Activated naive CD8-positive, alpha-beta T cell (primary cell): Measurements from ENCODE around the gene LIN28B.

ENCODE experiments used
- H3K27ac Mint-ChIP-seq: one replicate; pipeline ENCODE4 v1.8.0; 2021; ENCODE audit warnings: mixed read lengths
- H3K27me3 Mint-ChIP-seq: one replicate; pipeline ENCODE4 v1.8.0; 2021; ENCODE audit warnings: mixed read lengths
- H3K36me3 Mint-ChIP-seq: one replicate; pipeline ENCODE4 v1.8.0; 2021; ENCODE audit warnings: mixed read lengths
- H3K4me1 Mint-ChIP-seq: one replicate; pipeline ENCODE4 v1.8.0; 2021; ENCODE audit warnings: low read depth, mixed read lengths
- H3K4me3 Mint-ChIP-seq: one replicate; pipeline ENCODE4 v1.8.0; 2021; ENCODE audit warnings: mild to moderate bottlenecking, mixed read lengths
- H3K9me3 Mint-ChIP-seq: one replicate; pipeline ENCODE4 v1.8.0; 2021; ENCODE audit warnings: low read depth, mixed read lengths

The LIN28B gene

GRCh38 chr6:105019285-105019684 lies 62.4 kb downstream of the LIN28B start:
- peaks cover 8% of the 10 kb centered on the region for H3K27me3 Mint-ChIP-seq
- no peaks in the 10 kb centered on the region for H3K9me3 Mint-ChIP-seq
- H3K4me3 Mint-ChIP-seq, result no peak overlapping the region

GRCh38 chr6:105021399-105021798 lies 64.5 kb downstream of the LIN28B start:
- no peaks in the 10 kb centered on the region for H3K4me1 Mint-ChIP-seq
- H3K36me3 Mint-ChIP-seq, result no peaks in the 10 kb centered on the region
- peaks cover 8% of the 10 kb centered on the region for H3K27me3 Mint-ChIP-seq
- H3K27ac Mint-ChIP-seq, result no peak overlapping the region
- no peaks in the 10 kb centered on the region for H3K9me3 Mint-ChIP-seq
- H3K4me3 Mint-ChIP-seq, result no peak overlapping the region

More at GRCh38 chr6:105019285-105019684, 62.4 kb downstream of the LIN28B start:
- no peaks in the 10 kb centered on the region for H3K4me1 Mint-ChIP-seq
- H3K36me3 Mint-ChIP-seq, result no peaks in the 10 kb centered on the region
- H3K27ac Mint-ChIP-seq, result no peak overlapping the region

- H3K9me3 Mint-ChIP-seq, result no peaks in the 10 kb centered on the region
- no peaks in the 10 kb centered on the region for H3K4me1 Mint-ChIP-seq
- no peak overlapping the region for H3K4me3 Mint-ChIP-seq
- peaks cover 8% of the 10 kb centered on the region for H3K27me3 Mint-ChIP-seq
- no peak overlapping the region for H3K27ac Mint-ChIP-seq
- H3K36me3 Mint-ChIP-seq, result no peaks in the 10 kb centered on the region
These were observed 65.5 kb downstream of the LIN28B start for GRCh38 chr6:105022416-105022815.

GRCh38 chr6:105024803-105025202 lies 67.9 kb downstream of the LIN28B start:
- Mint-ChIP-seq H3K4me1 (no peaks in the 10 kb centered on the region), H3K27me3 (peaks cover 7% of the 10 kb centered on the region), H3K4me3 (no peak overlapping the region), H3K9me3 (no peaks in the 10 kb centered on the region), H3K27ac (no peak overlapping the region), H3K36me3 (no peaks in the 10 kb centered on the region)

GRCh38 chr6:105028898-105029297 lies 72.0 kb downstream of the LIN28B start:
- no peaks in the 10 kb centered on the region for H3K9me3 Mint-ChIP-seq
- no peaks in the 10 kb centered on the region for H3K36me3 Mint-ChIP-seq
- H3K4me1 Mint-ChIP-seq, result no peaks in the 10 kb centered on the region
- H3K4me3 Mint-ChIP-seq, result no peak overlapping the region
- no peak overlapping the region for H3K27ac Mint-ChIP-seq
- H3K27me3 Mint-ChIP-seq, result peaks cover 2% of the 10 kb centered on the region

GRCh38 chr6:105029581-105029980 lies 72.7 kb downstream of the LIN28B start:
- no peak overlapping the region for H3K27ac Mint-ChIP-seq
- H3K9me3 Mint-ChIP-seq, result no peaks in the 10 kb centered on the region
- no peak overlapping the region for H3K4me3 Mint-ChIP-seq
- no peaks in the 10 kb centered on the region for H3K36me3 Mint-ChIP-seq
- no peaks in the 10 kb centered on the region for H3K4me1 Mint-ChIP-seq
- H3K27me3 Mint-ChIP-seq, result peaks cover 2% of the 10 kb centered on the region

- no peak overlapping the region for H3K27ac Mint-ChIP-seq
- H3K9me3 Mint-ChIP-seq, result no peaks in the 10 kb centered on the region
- H3K4me1 Mint-ChIP-seq, result no peaks in the 10 kb centered on the region
- no peaks in the 10 kb centered on the region for H3K36me3 Mint-ChIP-seq
- peaks cover 13% of the 10 kb centered on the region for H3K27me3 Mint-ChIP-seq
- H3K4me3 Mint-ChIP-seq, result no peak overlapping the region
These were observed 77.6 kb downstream of the LIN28B start for GRCh38 chr6:105034470-105034869.

- no peaks in the 10 kb centered on the region for H3K4me1 Mint-ChIP-seq
- H3K4me3 Mint-ChIP-seq, result no peak overlapping the region
- no peaks in the 10 kb centered on the region for H3K9me3 Mint-ChIP-seq
These were observed 78.4 kb downstream of the LIN28B start for GRCh38 chr6:105035299-105035698.

GRCh38 chr6:105036351-105036750 lies 79.4 kb downstream of the LIN28B start:
- Mint-ChIP-seq H3K9me3 (no peaks in the 10 kb centered on the region), H3K4me3 (no peak overlapping the region), H3K4me1 (no peaks in the 10 kb centered on the region)

More at GRCh38 chr6:105035299-105035698, 78.4 kb downstream of the LIN28B start:
- no peak overlapping the region for H3K27ac Mint-ChIP-seq
- no peaks in the 10 kb centered on the region for H3K36me3 Mint-ChIP-seq
- H3K27me3 Mint-ChIP-seq, result peaks cover 13% of the 10 kb centered on the region

GRCh38 chr6:105038259-105038658 lies 81.4 kb downstream of the LIN28B start:
- Mint-ChIP-seq H3K4me3 (no peak overlapping the region), H3K36me3 (no peaks in the 10 kb centered on the region), H3K9me3 (no peaks in the 10 kb centered on the region), H3K27me3 (peaks cover 17% of the 10 kb centered on the region), H3K27ac (no peak overlapping the region), H3K4me1 (no peaks in the 10 kb centered on the region)

More at GRCh38 chr6:105036351-105036750, 79.4 kb downstream of the LIN28B start:
- Mint-ChIP-seq H3K27ac (no peak overlapping the region), H3K36me3 (no peaks in the 10 kb centered on the region), H3K27me3 (peaks cover 13% of the 10 kb centered on the region)

- no peaks in the 10 kb centered on the region for H3K4me1 Mint-ChIP-seq
- no peaks in the 10 kb centered on the region for H3K36me3 Mint-ChIP-seq
- H3K27me3 Mint-ChIP-seq, result peaks cover 11% of the 10 kb centered on the region
- no peaks in the 10 kb centered on the region for H3K9me3 Mint-ChIP-seq
- no peak overlapping the region for H3K27ac Mint-ChIP-seq
- no peak overlapping the region for H3K4me3 Mint-ChIP-seq
These were observed 85.0 kb downstream of the LIN28B start for GRCh38 chr6:105041880-105042279.

- H3K4me1 Mint-ChIP-seq, result no peaks in the 10 kb centered on the region
- H3K36me3 Mint-ChIP-seq, result no peaks in the 10 kb centered on the region
- no peaks in the 10 kb centered on the region for H3K9me3 Mint-ChIP-seq
- no peak overlapping the region for H3K4me3 Mint-ChIP-seq
- H3K27ac Mint-ChIP-seq, result no peak overlapping the region
- H3K27me3 Mint-ChIP-seq, result peaks cover 11% of the 10 kb centered on the region
These were observed 85.7 kb downstream of the LIN28B start for GRCh38 chr6:105042648-105043047.

- H3K4me1 Mint-ChIP-seq, result no peaks in the 10 kb centered on the region
- no peaks in the 10 kb centered on the region for H3K36me3 Mint-ChIP-seq
These were observed 87.1 kb downstream of the LIN28B start for GRCh38 chr6:105043979-105044378.

GRCh38 chr6:105045526-105045925 lies 88.6 kb downstream of the LIN28B start:
- Mint-ChIP-seq H3K27ac (no peak overlapping the region), H3K36me3 (no peaks in the 10 kb centered on the region), H3K4me3 (no peak overlapping the region), H3K27me3 (peaks cover 9% of the 10 kb centered on the region), H3K4me1 (no peaks in the 10 kb centered on the region), H3K9me3 (no peaks in the 10 kb centered on the region)

More at GRCh38 chr6:105043979-105044378, 87.1 kb downstream of the LIN28B start:
- Mint-ChIP-seq H3K27me3 (peaks cover 7% of the 10 kb centered on the region), H3K27ac (no peak overlapping the region), H3K4me3 (no peak overlapping the region), H3K9me3 (no peaks in the 10 kb centered on the region)

GRCh38 chr6:105051941-105052471 lies 95.1 kb downstream of the LIN28B start:
- Mint-ChIP-seq H3K36me3 (no peaks in the 10 kb centered on the region), H3K4me1 (no peaks in the 10 kb centered on the region), H3K27me3 (peaks cover 6% of the 10 kb centered on the region), H3K27ac (no peak overlapping the region), H3K9me3 (peaks cover 7% of the 10 kb centered on the region), H3K4me3 (no peak overlapping the region)

- Mint-ChIP-seq H3K4me3 (no peak overlapping the region), H3K4me1 (no peaks in the 10 kb centered on the region), H3K9me3 (peaks cover 7% of the 10 kb centered on the region), H3K36me3 (no peaks in the 10 kb centered on the region), H3K27me3 (peaks cover 13% of the 10 kb centered on the region), H3K27ac (no peak overlapping the region)
These were observed 99.7 kb downstream of the LIN28B start for GRCh38 chr6:105056646-105057045.
